Sigmoid colon (tissue), 4 donors: ENCODE data around the gene ANO3.

Source experiments
- CTCF ChIP-seq, 4 experiments: fragments of 450-650 bp in 3 of 4; fragments of 200-600 bp in 1 of 4; IDR thresholded peaks; one replicate each; pipeline ENCODE4 v1.5.1; 2016 to 2019; ENCODE audit warnings: antibody characterized with exemption in 4 of 4, mild to moderate bottlenecking in 3 of 4, moderate library complexity in 2 of 4
- EP300 ChIP-seq, 4 donors: sonication (generic); formaldehyde crosslinking; IDR thresholded peaks; one replicate each; pipeline ENCODE4 v1.6.1; 2017; ENCODE audit warnings: antibody characterized with exemption in 4 of 4

DNA sequence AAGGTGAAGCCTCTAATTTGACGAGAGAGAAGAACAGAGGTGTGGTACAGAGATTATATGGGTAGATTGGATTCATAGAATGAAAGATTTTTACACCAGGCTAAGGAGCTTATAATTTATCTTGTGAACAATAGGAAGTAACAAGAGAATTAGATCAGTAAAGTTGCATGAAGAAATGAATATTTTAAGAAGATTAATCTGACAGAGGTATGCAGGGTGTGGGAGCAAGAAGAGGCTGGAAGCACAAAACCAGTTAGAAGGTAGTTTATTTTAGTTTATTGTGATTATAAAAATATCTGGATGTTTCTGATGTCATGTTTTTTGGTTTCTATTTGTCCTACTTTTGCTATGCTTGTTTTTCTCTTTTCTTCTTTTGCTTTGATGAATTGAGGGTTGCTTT, 374.3 kb downstream of the ANO3 start:
- TF ChIP-seq CTCF (IDR thresholded peaks at IDR 0.05) (no peak), EP300 (IDR thresholded peaks at IDR 0.05) (no peak)
